Endothelial cell of umbilical vein (primary cell): ENCODE data around the gene CASP7. TPM values are rescaled to one million over a fixed set of nuclear protein-coding genes. Genes with fewer than 3 reads are reported as not detected.

Experiments used
- BruUV-seq: library from RNA; stranded (reverse); fragments of 400-500 nt; replicated peaks from 2 replicates; lab custom pipeline; 2021; lab: Mats Ljungman, UMichigan
- CTCF ChIA-PET: fragments of 300-600, 350-600 bp; sonication (Branson Sonifier 250); formaldehyde crosslinking; loops from one replicate; lab custom pipeline; 2021; ENCODE audit warnings: antibody characterized with exemption, inconsistent platforms; lab: Charles Lee
- POLR2A ChIA-PET: fragments of 300-600, 350-600 bp; sonication (Branson Sonifier 250); formaldehyde crosslinking; loops from one replicate; lab custom pipeline; 2021; ENCODE audit warnings: antibody characterized with exemption, inconsistent platforms; lab: Charles Lee
- DNase-seq: peaks from one replicate; pipeline ENCODE4 v3.0.0-alpha.2; 2011; ENCODE audit warnings: low read depth, low spot score
- FAIRE-seq: peaks from 2 replicates; lab custom pipeline; 2011; peaks lifted over from hg19 to GRCh38; lab: Jason Lieb, UNC
- H2AFZ ChIP-seq: 2 replicates; pipeline ENCODE4 v1.6.0; 2012; ENCODE audit warnings: low read depth, low read length, control low read depth, inconsistent platforms
- H3K27ac ChIP-seq: 2 replicates; pipeline ENCODE4 v1.5.1; 2011; ENCODE audit warnings: low read depth, mild to moderate bottlenecking, control low read depth, low read length, moderate library complexity; ENCODE audit not compliant: insufficient read depth
- H3K27me3 ChIP-seq, 2 experiments: 2 replicates each; pipeline versions ENCODE4 v1.6.0 to v1.6.1; 2011; ENCODE audit warnings: low read length in 2 of 2, mixed read lengths in 1 of 2; ENCODE audit not compliant: control insufficient read depth in 2 of 2, insufficient read depth in 2 of 2
- H3K36me3 ChIP-seq, 2 experiments: 2 replicates in 1 of 2; 3 replicates in 1 of 2; pipeline ENCODE4 v1.5.1; 2011; ENCODE audit warnings: low read length in 2 of 2, mild to moderate bottlenecking in 1 of 2, moderate library complexity in 1 of 2; ENCODE audit not compliant: control insufficient read depth in 2 of 2, insufficient read depth in 2 of 2; ENCODE audit errors: extremely low read depth in 1 of 2
- H3K4me1 ChIP-seq: 3 replicates; pipeline ENCODE4 v1.5.1; 2011; ENCODE audit warnings: mild to moderate bottlenecking, low read length; ENCODE audit not compliant: control insufficient read depth, insufficient read depth; ENCODE audit errors: extremely low read depth
- H3K4me2 ChIP-seq: 2 replicates; pipeline ENCODE4 v1.6.1; 2011; ENCODE audit warnings: low read length, control low read depth, mixed read lengths; ENCODE audit not compliant: insufficient read depth
- H3K4me3 ChIP-seq, 3 experiments: fragments of 200-600 bp in 1 of 3; sonication (generic), shearing (Covaris generic) in 1 of 3; replicated peaks in 1 of 3; 2 replicates each; pipeline ENCODE4 v1.5.1; 2011 to 2016; ENCODE audit warnings: control low read depth in 3 of 3, low read length in 3 of 3, mild to moderate bottlenecking in 2 of 3, inconsistent platforms in 1 of 3, low read depth in 1 of 3, moderate library complexity in 1 of 3; ENCODE audit not compliant: insufficient read depth in 1 of 3
- H3K79me2 ChIP-seq: 2 replicates; pipeline ENCODE4 v1.6.0; 2012; ENCODE audit warnings: low read length, inconsistent platforms; ENCODE audit not compliant: control insufficient read depth, insufficient read depth
- H3K9ac ChIP-seq: replicated peaks from 2 replicates; pipeline ENCODE3; 2011; ENCODE audit warnings: low read length, control low read depth; ENCODE audit not compliant: insufficient read depth; ENCODE audit errors: extremely low read depth
- H3K9me1 ChIP-seq: replicated peaks from 3 replicates; pipeline ENCODE4 v1.6.0; 2011; ENCODE audit warnings: mild to moderate bottlenecking, low read length; ENCODE audit not compliant: control insufficient read depth, insufficient read depth; ENCODE audit errors: extremely low read depth
- H3K9me3 ChIP-seq: replicated peaks from 2 replicates; pipeline ENCODE4 v1.5.1; 2012; ENCODE audit warnings: low read length, inconsistent platforms; ENCODE audit not compliant: control insufficient read depth, insufficient read depth
- H4K20me1 ChIP-seq: replicated peaks from 2 replicates; pipeline ENCODE3; 2011; ENCODE audit warnings: mild to moderate bottlenecking, low read length; ENCODE audit not compliant: control insufficient read depth, insufficient read depth; ENCODE audit errors: extremely low read depth
- EZH2 ChIP-seq: IDR thresholded peaks from 2 replicates; pipeline ENCODE4 v1.6.1; 2012; ENCODE audit warnings: borderline replicate concordance, low read depth, mild to moderate bottlenecking, moderate library complexity, low read length, inconsistent platforms; ENCODE audit not compliant: severe bottlenecking
- FOS ChIP-seq: IDR thresholded peaks from 2 replicates; pipeline ENCODE4 v1.6.1; 2011; ENCODE audit warnings: mild to moderate bottlenecking, low read length, moderate library complexity, borderline replicate concordance; ENCODE audit not compliant: insufficient read depth
- GATA2 ChIP-seq: IDR thresholded peaks from 2 replicates; pipeline ENCODE4 v1.7.0; 2011; ENCODE audit warnings: low read depth, mild to moderate bottlenecking, moderate library complexity, mixed read lengths, low read length; ENCODE audit not compliant: insufficient read length, insufficient read depth
- JUN ChIP-seq: IDR thresholded peaks from 2 replicates; pipeline ENCODE4 v1.6.1; 2011; ENCODE audit warnings: borderline replicate concordance, low read depth; ENCODE audit not compliant: insufficient read length, insufficient read depth
- MYC ChIP-seq: IDR thresholded peaks from one replicate; pipeline ENCODE4 v1.6.1; 2011; ENCODE audit warnings: mild to moderate bottlenecking, low read depth, low read length
- POLR2A ChIP-seq: IDR thresholded peaks from 2 replicates; pipeline ENCODE4 v1.6.1; 2012; ENCODE audit warnings: low read depth, mild to moderate bottlenecking, control low read depth, low read length
- POLR2AphosphoS5 ChIP-seq: IDR thresholded peaks from 2 replicates; pipeline ENCODE4 v1.6.1; 2012; ENCODE audit warnings: low read depth, mild to moderate bottlenecking, control low read depth, low read length, moderate library complexity; ENCODE audit not compliant: insufficient read depth
- dilution Hi-C: fragments of 300-500 bp; cut with MboI; formaldehyde crosslinking; loops from one replicate; pipeline ENCODE4 v1.15.0; 2019; ENCODE audit warnings: low sequenced_read_pairs; ENCODE audit not compliant: extremely low pct_ligation_motif_present
- intact Hi-C: fragments of 100-400 bp; cut with micrococcal nuclease; formaldehyde crosslinking; loops from one replicate; pipeline ENCODE4 v1.10.0; 2022
- polyA plus RNA-seq, 4 experiments: library from polyadenylated mRNA; depleted of rRNA in 3 of 4; stranded (reverse) in 3 of 4; unstranded in 1 of 4; fragments of >200 nt; gene quantifications; 2 replicates each; pipeline versions ENCODE4 v1.2.1 to v1.2.3, GENCODE V29; 2011 to 2012; ENCODE audit warnings: missing spikeins in 1 of 4
- total RNA-seq: library from RNA; stranded (reverse); gene quantifications from 2 replicates; pipeline ENCODE4 v1.2.3, GENCODE V29; 2021
- TF ChIP-seq, protein P1 (sequence below), 2 donors: IDR thresholded peaks; 1 replicate in 1 of 2; 2 replicates in 1 of 2; pipeline ENCODE4 v1.5.1; 2011; ENCODE audit warnings: low read length in 2 of 2, mild to moderate bottlenecking in 2 of 2, moderate library complexity in 2 of 2, control low read depth in 1 of 2, inconsistent platforms in 1 of 2, low read depth in 1 of 2; ENCODE audit not compliant: insufficient read depth in 1 of 2; ENCODE audit errors: extremely low read depth in 1 of 2
- TF ChIP-seq, protein P2 (sequence below): IDR thresholded peaks from 2 replicates; pipeline ENCODE4 v1.6.1; 2011; ENCODE audit not compliant: insufficient read depth, insufficient read length

CASP7 gene
- total and polyA plus RNA-seq, 2 donors (not counting 3 experiments of a cell fraction or from before 2014, with no cell fraction given), result 14.6 to 54.3 TPM

GRCh38 chr10:113657544-113657943, 22.2 kb upstream of the CASP7 start:
- FAIRE-seq (no peak), DNase-seq (no peak)
- Histone ChIP-seq H3K4me3 (no peak overlapping the region), H3K9me1 (no peaks in the 10 kb centered on the region), H3K4me1 (no peaks in the 10 kb centered on the region), H3K4me2 (no peak overlapping the region), H3K79me2 (no peaks in the 10 kb centered on the region), H3K36me3 (no peaks in the 10 kb centered on the region), H3K27ac (no peak overlapping the region), H2AFZ (no peak overlapping the region), H4K20me1 (no peaks in the 10 kb centered on the region), H3K27me3 (no peaks in the 10 kb centered on the region), H3K9me3 (no peaks in the 10 kb centered on the region), H3K9ac (no peak overlapping the region)
- TF ChIP-seq POLR2A, result no peak
- no peak for TF ChIP-seq FOS
- TF ChIP-seq, protein P1, sequence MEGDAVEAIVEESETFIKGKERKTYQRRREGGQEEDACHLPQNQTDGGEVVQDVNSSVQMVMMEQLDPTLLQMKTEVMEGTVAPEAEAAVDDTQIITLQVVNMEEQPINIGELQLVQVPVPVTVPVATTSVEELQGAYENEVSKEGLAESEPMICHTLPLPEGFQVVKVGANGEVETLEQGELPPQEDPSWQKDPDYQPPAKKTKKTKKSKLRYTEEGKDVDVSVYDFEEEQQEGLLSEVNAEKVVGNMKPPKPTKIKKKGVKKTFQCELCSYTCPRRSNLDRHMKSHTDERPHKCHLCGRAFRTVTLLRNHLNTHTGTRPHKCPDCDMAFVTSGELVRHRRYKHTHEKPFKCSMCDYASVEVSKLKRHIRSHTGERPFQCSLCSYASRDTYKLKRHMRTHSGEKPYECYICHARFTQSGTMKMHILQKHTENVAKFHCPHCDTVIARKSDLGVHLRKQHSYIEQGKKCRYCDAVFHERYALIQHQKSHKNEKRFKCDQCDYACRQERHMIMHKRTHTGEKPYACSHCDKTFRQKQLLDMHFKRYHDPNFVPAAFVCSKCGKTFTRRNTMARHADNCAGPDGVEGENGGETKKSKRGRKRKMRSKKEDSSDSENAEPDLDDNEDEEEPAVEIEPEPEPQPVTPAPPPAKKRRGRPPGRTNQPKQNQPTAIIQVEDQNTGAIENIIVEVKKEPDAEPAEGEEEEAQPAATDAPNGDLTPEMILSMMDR (IDR thresholded peaks at IDR 0.05; ENCODE audit: extremely low read depth in 1 of 2, insufficient read depth in 1 of 2, low read depth in 1 of 2, low read length in 2 of 2), result no peak
- no peak for TF ChIP-seq MYC
- no peak for TF ChIP-seq EZH2
- no peak for TF ChIP-seq JUN
- no peak for TF ChIP-seq GATA2
- TF ChIP-seq, protein P2, sequence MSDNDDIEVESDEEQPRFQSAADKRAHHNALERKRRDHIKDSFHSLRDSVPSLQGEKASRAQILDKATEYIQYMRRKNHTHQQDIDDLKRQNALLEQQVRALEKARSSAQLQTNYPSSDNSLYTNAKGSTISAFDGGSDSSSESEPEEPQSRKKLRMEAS, result no peak
- no peak for TF ChIP-seq POLR2AphosphoS5
- dilution Hi-C loops (no loop called here), intact Hi-C loops (no loop called here)
- CTCF ChIA-PET, result no interaction called here
- POLR2A ChIA-PET, result no interaction called here
- no TSS peak for BruUV-seq
